A549 (cell line): ENCODE results near the gene ADAMTS15. TPM values are rescaled to one million over a fixed set of nuclear protein-coding genes. Genes with fewer than 3 reads are reported as not detected.
"Not testable (repeated sequence)": the region's sequence is repeated elsewhere in the genome, so short reads cannot be mapped to it uniquely, and the experiment has no call there.

Experiments used
- ATAC-seq, 2 experiments: fragments of 200-7000 bp in 1 of 2; fragments of >200 bp in 1 of 2; cut with Nextera tagmentation in 1 of 2; cut with Tn5 transposase in 1 of 2; 3 replicates each; pipeline versions ENCODE4 v1.8.0 to v1.9.1; 2018 to 2020; ENCODE audit warnings: mild to moderate bottlenecking in 1 of 2, moderate library complexity in 1 of 2
- CTCF ChIA-PET: fragments of 300-600 bp; sonication (Branson Sonifier 250); formaldehyde crosslinking; extraction: SDS; loops from one replicate; lab custom pipeline; 2021; ENCODE audit warnings: antibody characterized with exemption, inconsistent platforms; lab: Yijun Ruan, JAX
- POLR2A ChIA-PET: fragments of 350-600 bp; formaldehyde crosslinking; extraction: SDS; loops from one replicate; lab custom pipeline; 2021; ENCODE audit warnings: antibody characterized with exemption, inconsistent platforms; lab: Yijun Ruan, JAX
- DNase-seq, 2 experiments: peaks; one replicate each; pipeline versions ENCODE4 v3.0.0 to v3.0.0-alpha.2; 2011 to 2016; ENCODE audit warnings: low read depth in 1 of 2, low spot score in 1 of 2
- FAIRE-seq: peaks from 2 replicates; lab custom pipeline; 2011; peaks lifted over from hg19 to GRCh38; lab: Jason Lieb, UNC
- H3K27ac ChIP-seq, 2 experiments: fragments of >200 bp; sonication (Bioruptor Twin); formaldehyde crosslinking; 3 replicates each; pipeline ENCODE4 v1.5.1; 2016 to 2017
- H3K4me1 ChIP-seq: fragments of >200 bp; sonication (Bioruptor Twin); formaldehyde crosslinking; 3 replicates; pipeline ENCODE4 v1.6.1; 2016
- H3K4me2 ChIP-seq: fragments of >200 bp; sonication (Bioruptor Twin); formaldehyde crosslinking; 3 replicates; pipeline ENCODE4 v1.6.1; 2016
- H3K4me3 ChIP-seq: fragments of >200 bp; sonication (Bioruptor Twin); formaldehyde crosslinking; 3 replicates; pipeline ENCODE4 v1.5.1; 2016
- H3K9me3 ChIP-seq: fragments of >200 bp; sonication (Bioruptor Twin); formaldehyde crosslinking; 3 replicates; pipeline ENCODE4 v1.6.1; 2016
- BHLHE40 ChIP-seq: IDR thresholded peaks from 2 replicates; pipeline ENCODE4 v1.6.1; 2012; ENCODE audit warnings: low read depth, low read length, inconsistent platforms
- CBX2 ChIP-seq: fragments of 200-600 bp; sonication (generic); IDR thresholded peaks from 2 replicates; pipeline ENCODE4 v1.6.1; 2016; ENCODE audit warnings: low read depth, mild to moderate bottlenecking, borderline replicate concordance
- CBX8 ChIP-seq: fragments of 200-600 bp; sonication (generic); IDR thresholded peaks from 2 replicates; pipeline ENCODE4 v1.6.1; 2016
- CEBPB ChIP-seq, 2 experiments: fragments of >200 bp in 1 of 2; sonication (Bioruptor Twin) in 1 of 2; formaldehyde crosslinking in 1 of 2; IDR thresholded peaks; 2 replicates each; pipeline ENCODE4 v1.6.1; 2012 to 2016
- CHD2 ChIP-seq: fragments of 150-350 bp; IDR thresholded peaks from 2 replicates; pipeline ENCODE4 v1.6.1; 2014; ENCODE audit warnings: low read length; ENCODE audit not compliant: partially characterized antibody
- CHD4 ChIP-seq: fragments of 200-600 bp; sonication (generic); IDR thresholded peaks from 2 replicates; pipeline ENCODE4 v1.6.1; 2016; ENCODE audit warnings: antibody characterized with exemption, mild to moderate bottlenecking, borderline replicate concordance
- EHF ChIP-seq: fragments of 250-450 bp; sonication (Bioruptor Pico); IDR thresholded peaks from 2 replicates; pipeline ENCODE4 v1.5.0; 2020; ENCODE audit warnings: mild to moderate bottlenecking
- FOSL2 ChIP-seq, 2 experiments: fragments of 450-650 bp in 1 of 2; fragments of >200 bp in 1 of 2; sonication (Bioruptor Twin) in 1 of 2; formaldehyde crosslinking; IDR thresholded peaks; 2 replicates each; pipeline versions ENCODE4 v1.5.0 to v1.6.1; 2016 to 2020; ENCODE audit warnings: mild to moderate bottlenecking in 1 of 2, moderate library complexity in 1 of 2
- GATA3 ChIP-seq: IDR thresholded peaks from 2 replicates; pipeline ENCODE4 v1.6.1; 2012; ENCODE audit warnings: borderline replicate concordance
- HDAC2 ChIP-seq: fragments of 200-600 bp; sonication (generic); IDR thresholded peaks from 2 replicates; pipeline ENCODE4 v1.6.1; 2016
- HOXA7 ChIP-seq: fragments of 250-450 bp; sonication (Bioruptor Pico); IDR thresholded peaks from 2 replicates; pipeline ENCODE4 v1.5.0; 2020; ENCODE audit warnings: mild to moderate bottlenecking, moderate library complexity
- HOXB13 ChIP-seq: fragments of 250-450 bp; sonication (Bioruptor Pico); IDR thresholded peaks from 2 replicates; pipeline ENCODE4 v1.5.0; 2020; ENCODE audit warnings: low read depth, mild to moderate bottlenecking, moderate library complexity
- JUNB ChIP-seq: fragments of >200 bp; sonication (Bioruptor Twin); formaldehyde crosslinking; IDR thresholded peaks from 2 replicates; pipeline ENCODE4 v1.6.1; 2016
- KDM1A ChIP-seq: fragments of 200-600 bp; sonication (generic); IDR thresholded peaks from 2 replicates; pipeline ENCODE4 v1.6.1; 2016; ENCODE audit warnings: low read depth, mild to moderate bottlenecking
- MAX ChIP-seq: IDR thresholded peaks from 2 replicates; pipeline ENCODE4 v1.6.1; 2012
- MAZ ChIP-seq: fragments of 150-350 bp; IDR thresholded peaks from 2 replicates; pipeline ENCODE4 v1.6.1; 2014; ENCODE audit warnings: antibody characterized with exemption, low read depth, low read length, borderline replicate concordance
- NPAS2 ChIP-seq: fragments of 250-450 bp; sonication (Bioruptor Pico); IDR thresholded peaks from 2 replicates; pipeline ENCODE4 v1.8.0; 2022; ENCODE audit warnings: mild to moderate bottlenecking, moderate library complexity, borderline replicate concordance
- PHF8 ChIP-seq: fragments of 200-600 bp; sonication (generic); IDR thresholded peaks from 2 replicates; pipeline ENCODE4 v1.6.1; 2016; ENCODE audit warnings: low read depth, mild to moderate bottlenecking, antibody characterized with exemption, moderate library complexity, borderline replicate concordance
- RAD21 ChIP-seq, 2 experiments: fragments of >200 bp in 1 of 2; sonication (Bioruptor Twin) in 1 of 2; formaldehyde crosslinking in 1 of 2; IDR thresholded peaks in 1 of 2; conservative IDR thresholded peaks in 1 of 2; 2 replicates in 1 of 2; 3 replicates in 1 of 2; pipeline ENCODE4 v1.6.1; 2012 to 2018; ENCODE audit warnings: inconsistent platforms in 1 of 2
- SMC3 ChIP-seq: fragments of >200 bp; sonication (Bioruptor Twin); formaldehyde crosslinking; IDR thresholded peaks from 3 replicates; pipeline ENCODE4 v1.6.1; 2018; ENCODE audit warnings: inconsistent platforms
- SREBF2 ChIP-seq: fragments of 450-650 bp; IDR thresholded peaks from 2 replicates; pipeline ENCODE4 v1.6.1; 2014; ENCODE audit warnings: mild to moderate bottlenecking, moderate library complexity
- ZC3H11A ChIP-seq: fragments of 450-650 bp; IDR thresholded peaks from 2 replicates; pipeline ENCODE4 v1.6.1; 2014; ENCODE audit warnings: antibody characterized with exemption, mild to moderate bottlenecking
- ZFP36 ChIP-seq: fragments of 450-650 bp; IDR thresholded peaks from 2 replicates; pipeline ENCODE4 v1.6.1; 2014; ENCODE audit warnings: borderline replicate concordance; ENCODE audit not compliant: partially characterized antibody
- WGBS: methylation state at CpG from one replicate; pipeline ENCODE4 v1.1.6; 2017; ENCODE audit errors: missing lambda C conversion rate; 5-methylcytosine and 5-hydroxymethylcytosine counted together
- polyA plus RNA-seq, 4 experiments: library from polyadenylated mRNA; depleted of rRNA in 3 of 4; stranded (reverse); fragments of >200 nt; fragmentation: RNase III in 1 of 4; extraction: RNeasy Plus Mini Kit Qiagen cat#74134 plus additional on column Dnase treatment in 1 of 4; gene quantifications; 2 replicates in 3 of 4; 3 replicates in 1 of 4; pipeline ENCODE4 v1.2.3, GENCODE V29; 2011 to 2017
- TF ChIP-seq, protein P1 (sequence below): IDR thresholded peaks from 2 replicates; pipeline ENCODE4 v1.6.1; 2012
- TF ChIP-seq, protein P2 (sequence below): fragments of >200 bp; sonication (Bioruptor Twin); formaldehyde crosslinking; IDR thresholded peaks from 2 replicates; pipeline ENCODE4 v1.6.1; 2016
- TF ChIP-seq, protein P3 (sequence below): fragments of 150-350 bp; IDR thresholded peaks from 2 replicates; pipeline ENCODE4 v1.6.1; 2014; ENCODE audit warnings: low read depth, mild to moderate bottlenecking, low read length

The ADAMTS15 gene
- polyA plus RNA-seq, 2 of the 4 experiments (the other 2 are of a cell fraction), result 2.2 to 4.0 TPM

DNA sequence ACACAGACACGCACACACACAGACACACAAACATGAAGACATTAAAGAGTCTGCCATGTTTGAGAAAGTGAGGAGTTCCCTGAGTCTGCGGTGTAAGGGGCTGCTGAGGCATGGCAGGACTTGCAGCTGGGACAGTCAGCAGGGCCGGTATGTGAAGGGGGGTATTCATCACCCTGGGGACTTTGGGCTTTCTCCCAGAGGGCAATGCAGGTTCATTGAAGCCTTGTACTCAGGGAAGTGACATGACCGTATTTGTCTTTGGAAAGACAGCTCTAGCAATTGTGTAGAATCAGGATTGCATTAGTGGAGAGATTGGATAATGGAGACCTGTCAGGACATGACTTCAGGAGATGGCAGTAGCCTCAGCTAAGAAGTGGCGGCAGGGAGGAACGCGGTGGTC lies 10.6 kb upstream of the ADAMTS15 start:
- TF ChIP-seq RAD21 (conservative IDR thresholded peaks at IDR 0.05 in 1 of 2, IDR thresholded peaks at IDR 0.05 in 1 of 2) (no peak), CBX8 (no peak), ZFP36 (no peak), HOXB13 (CRISPR knock-in tag) (no peak), BHLHE40 (no peak), CHD4 (no peak), HDAC2 (no peak), CEBPB (IDR thresholded peaks at IDR 0.05) (no peak), KDM1A (no peak), HOXA7 (CRISPR knock-in tag) (no peak), JUNB (no peak), EHF (CRISPR knock-in tag) (no peak)
- TF ChIP-seq, protein P1, sequence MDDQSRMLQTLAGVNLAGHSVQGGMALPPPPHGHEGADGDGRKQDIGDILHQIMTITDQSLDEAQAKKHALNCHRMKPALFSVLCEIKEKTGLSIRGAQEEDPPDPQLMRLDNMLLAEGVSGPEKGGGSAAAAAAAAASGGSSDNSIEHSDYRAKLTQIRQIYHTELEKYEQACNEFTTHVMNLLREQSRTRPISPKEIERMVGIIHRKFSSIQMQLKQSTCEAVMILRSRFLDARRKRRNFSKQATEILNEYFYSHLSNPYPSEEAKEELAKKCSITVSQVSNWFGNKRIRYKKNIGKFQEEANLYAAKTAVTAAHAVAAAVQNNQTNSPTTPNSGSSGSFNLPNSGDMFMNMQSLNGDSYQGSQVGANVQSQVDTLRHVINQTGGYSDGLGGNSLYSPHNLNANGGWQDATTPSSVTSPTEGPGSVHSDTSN, result no peak
- TF ChIP-seq, protein P2, sequence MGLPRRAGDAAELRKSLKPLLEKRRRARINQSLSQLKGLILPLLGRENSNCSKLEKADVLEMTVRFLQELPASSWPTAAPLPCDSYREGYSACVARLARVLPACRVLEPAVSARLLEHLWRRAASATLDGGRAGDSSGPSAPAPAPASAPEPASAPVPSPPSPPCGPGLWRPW, result no peak
- TF ChIP-seq, protein P3, sequence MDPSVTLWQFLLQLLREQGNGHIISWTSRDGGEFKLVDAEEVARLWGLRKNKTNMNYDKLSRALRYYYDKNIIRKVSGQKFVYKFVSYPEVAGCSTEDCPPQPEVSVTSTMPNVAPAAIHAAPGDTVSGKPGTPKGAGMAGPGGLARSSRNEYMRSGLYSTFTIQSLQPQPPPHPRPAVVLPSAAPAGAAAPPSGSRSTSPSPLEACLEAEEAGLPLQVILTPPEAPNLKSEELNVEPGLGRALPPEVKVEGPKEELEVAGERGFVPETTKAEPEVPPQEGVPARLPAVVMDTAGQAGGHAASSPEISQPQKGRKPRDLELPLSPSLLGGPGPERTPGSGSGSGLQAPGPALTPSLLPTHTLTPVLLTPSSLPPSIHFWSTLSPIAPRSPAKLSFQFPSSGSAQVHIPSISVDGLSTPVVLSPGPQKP, result no peak
- TF ChIP-seq, all 56 proteins: peak for 0
- FAIRE-seq (no peak), DNase-seq (no peak), ATAC-seq (no peak)
- Histone ChIP-seq H3K4me3 (no peak overlapping the region), H3K4me1 (peaks cover 12% of the 10 kb centered on the region), H3K4me2 (no peak overlapping the region), H3K27ac (no peak overlapping the region), H3K9me3 (no peaks in the 10 kb centered on the region)
- CTCF ChIA-PET, result interaction anchor here (0.8 to 25.6 kb wide), 6 partner anchors 335 to 478 kb away, joined by 3 to 732 read pairs (median 4); partner anchors contain the start of gene SNX19
- POLR2A ChIA-PET, result no interaction called here
- 96% methylated on average over 7 of the region's 7 CpGs for WGBS

- peaks cover 12% of the 10 kb centered on the region for H3K4me1 ChIP-seq
- ATAC-seq, H3K4me2 ChIP-seq, DNase-seq, H3K27ac ChIP-seq, POLR2A ChIA-PET, FAIRE-seq, H3K9me3 ChIP-seq, H3K4me3 ChIP-seq: not testable (repeated sequence)
- CTCF ChIA-PET, result interaction anchor here (1.0 to 25.6 kb wide), 5 partner anchors 334 to 456 kb away, joined by 3 to 732 read pairs (median 5); no protein-coding TSS in a partner anchor
- WGBS, result 87% methylated on average over 10 of the region's 10 CpGs
Measured at GRCh38 chr11:130438401-130439159, 9.9 kb upstream of the ADAMTS15 start.

DNA sequence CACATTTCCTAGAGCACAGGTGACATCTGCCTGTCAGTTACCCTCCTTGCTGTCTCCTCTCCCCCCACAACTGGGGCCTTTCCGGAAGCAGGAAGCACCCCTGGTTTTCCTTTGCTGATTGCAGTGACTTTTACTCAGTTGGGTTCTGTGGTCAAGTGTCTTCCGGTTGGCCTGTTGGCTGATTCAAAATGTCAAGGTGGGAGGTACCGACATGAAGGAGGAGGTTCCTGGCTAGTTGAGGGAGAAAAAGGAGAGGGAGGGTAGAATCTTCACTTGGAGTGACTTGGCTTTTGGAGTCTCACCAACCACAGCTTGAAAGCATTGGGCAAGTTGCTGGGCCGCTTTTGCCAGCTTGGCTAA lies 9.3 kb upstream of the ADAMTS15 start:
- DNase-seq (no peak), ATAC-seq (no peak), FAIRE-seq (no peak)
- TF ChIP-seq FOSL2 (IDR thresholded peaks at IDR 0.05), result no peak
- TF ChIP-seq FOSL2 (CRISPR knock-in tag; IDR thresholded peaks at IDR 0.05), result no peak
- no peak for TF ChIP-seq MAZ
- no peak overlapping the region for H3K4me3 ChIP-seq
- WGBS, result 84% methylated on average over 4 of the region's 4 CpGs
- ChIA-PET POLR2A (no interaction called here), CTCF (interaction anchor here (1.8 to 25.6 kb wide), 3 partner anchors 388 to 455 kb away, joined by 5 to 732 read pairs (median 163); no protein-coding TSS in a partner anchor)
- no peak overlapping the region for H3K4me2 ChIP-seq
- peaks cover 12% of the 10 kb centered on the region for H3K4me1 ChIP-seq
- H3K9me3 ChIP-seq, result no peaks in the 10 kb centered on the region
- no peak overlapping the region for H3K27ac ChIP-seq

DNA sequence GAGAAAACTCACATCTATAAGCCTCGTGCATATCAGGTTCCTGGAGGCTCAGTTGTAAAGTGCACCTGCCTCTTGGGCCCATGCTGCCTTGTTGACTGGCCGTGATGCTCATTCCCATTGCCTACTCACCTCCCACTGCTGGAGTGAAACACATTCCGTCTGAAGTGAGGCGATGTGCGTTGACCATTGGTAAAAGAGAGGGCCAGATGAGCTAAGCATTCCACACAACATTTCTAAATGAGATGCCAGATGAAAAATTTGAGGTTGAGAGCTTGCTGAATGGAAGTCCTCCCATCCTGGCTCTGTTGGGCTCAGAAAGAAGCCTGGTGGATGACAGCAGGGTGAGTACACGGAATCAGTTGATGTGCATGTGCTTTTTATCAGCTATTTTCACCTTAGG lies 8.6 kb upstream of the ADAMTS15 start:
- Histone ChIP-seq H3K4me1 (peaks cover 12% of the 10 kb centered on the region), H3K4me3 (no peak overlapping the region), H3K9me3 (no peaks in the 10 kb centered on the region), H3K4me2 (no peak overlapping the region), H3K27ac (no peak overlapping the region)
- ATAC-seq (no peak), FAIRE-seq (no peak), DNase-seq (no peak)
- 83% methylated on average over 6 of the region's 6 CpGs for WGBS
- POLR2A ChIA-PET, result no interaction called here
- CTCF ChIA-PET, result interaction anchor here (11.4 to 25.6 kb wide), 2 partner anchors 387 to 426 kb away, joined by 163 to 732 read pairs; no protein-coding TSS in a partner anchor
- TF ChIP-seq KDM1A, result no peak
- no peak for TF ChIP-seq CHD2
- TF ChIP-seq CBX2, result no peak
- TF ChIP-seq GATA3, result no peak
- TF ChIP-seq SREBF2, result no peak
- no peak for TF ChIP-seq MAX
- no peak for TF ChIP-seq CBX8
- TF ChIP-seq PHF8, result no peak
- TF ChIP-seq SMC3, result no peak
- TF ChIP-seq NPAS2 (CRISPR knock-in tag), result no peak
- no peak for TF ChIP-seq ZC3H11A
- TF ChIP-seq, protein P2, result no peak
- TF ChIP-seq HOXB13 (CRISPR knock-in tag), result no peak
- TF ChIP-seq CEBPB (IDR thresholded peaks at IDR 0.05), result no peak
- TF ChIP-seq, protein P3, result no peak
